GM12801 (cell line): ENCODE measurements around the gene FIBCD1.

ENCODE experiments used
- TF ChIP-seq, protein P1 (sequence below): IDR thresholded peaks from one replicate; pipeline ENCODE4 v1.5.1; 2011; ENCODE audit warnings: control low read depth; ENCODE audit not compliant: insufficient read length; ENCODE audit errors: extremely low read depth

Gene FIBCD1

GRCh38 chr9:130914417-130915095 is 24.5 kb downstream of the FIBCD1 start:
- TF ChIP-seq, protein P1, sequence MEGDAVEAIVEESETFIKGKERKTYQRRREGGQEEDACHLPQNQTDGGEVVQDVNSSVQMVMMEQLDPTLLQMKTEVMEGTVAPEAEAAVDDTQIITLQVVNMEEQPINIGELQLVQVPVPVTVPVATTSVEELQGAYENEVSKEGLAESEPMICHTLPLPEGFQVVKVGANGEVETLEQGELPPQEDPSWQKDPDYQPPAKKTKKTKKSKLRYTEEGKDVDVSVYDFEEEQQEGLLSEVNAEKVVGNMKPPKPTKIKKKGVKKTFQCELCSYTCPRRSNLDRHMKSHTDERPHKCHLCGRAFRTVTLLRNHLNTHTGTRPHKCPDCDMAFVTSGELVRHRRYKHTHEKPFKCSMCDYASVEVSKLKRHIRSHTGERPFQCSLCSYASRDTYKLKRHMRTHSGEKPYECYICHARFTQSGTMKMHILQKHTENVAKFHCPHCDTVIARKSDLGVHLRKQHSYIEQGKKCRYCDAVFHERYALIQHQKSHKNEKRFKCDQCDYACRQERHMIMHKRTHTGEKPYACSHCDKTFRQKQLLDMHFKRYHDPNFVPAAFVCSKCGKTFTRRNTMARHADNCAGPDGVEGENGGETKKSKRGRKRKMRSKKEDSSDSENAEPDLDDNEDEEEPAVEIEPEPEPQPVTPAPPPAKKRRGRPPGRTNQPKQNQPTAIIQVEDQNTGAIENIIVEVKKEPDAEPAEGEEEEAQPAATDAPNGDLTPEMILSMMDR, result no peak

DNA sequence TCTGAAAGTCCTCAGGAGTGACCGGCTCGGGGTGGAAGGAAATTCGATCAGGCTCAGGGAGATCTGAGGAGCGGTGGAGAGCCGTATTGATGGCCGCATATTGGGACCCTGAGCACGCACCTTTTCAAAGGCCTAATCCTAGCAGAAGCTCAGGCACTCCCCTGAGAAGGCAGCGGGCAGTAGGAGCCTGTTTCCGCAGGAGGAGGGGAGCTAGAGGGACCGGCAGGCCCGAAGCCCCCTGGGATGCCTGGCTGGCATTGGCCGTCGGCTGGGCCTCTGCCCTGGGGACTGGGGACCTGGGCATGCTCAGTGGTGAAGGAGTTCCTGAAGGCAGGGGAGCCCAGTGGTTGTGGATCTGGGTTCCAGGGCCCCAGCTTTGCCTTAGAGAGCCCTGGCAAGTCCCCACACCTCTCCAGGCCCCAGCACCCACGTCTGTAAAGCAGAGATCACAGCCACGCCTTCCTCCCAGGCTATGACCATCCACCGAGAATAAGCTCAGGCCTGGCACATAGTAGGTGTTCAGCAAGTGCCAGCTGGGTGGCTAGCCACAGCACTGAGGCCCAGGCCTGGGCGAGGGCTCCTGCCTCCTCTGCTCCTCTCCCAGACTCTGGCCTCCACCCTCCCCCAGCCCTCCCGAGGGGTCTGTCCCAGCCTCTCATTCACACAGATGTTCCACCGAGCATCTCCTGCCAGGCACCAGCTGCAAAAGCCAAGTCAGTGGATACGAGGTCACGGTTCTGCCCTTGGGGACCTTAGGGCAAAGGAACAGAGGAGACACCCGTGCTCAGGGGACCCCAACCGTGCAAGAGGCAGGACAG is 25.2 kb downstream of the FIBCD1 start:
- TF ChIP-seq, protein P1, result no peak

GRCh38 chr9:130912932-130913598 is 26.0 kb downstream of the FIBCD1 start:
- TF ChIP-seq, protein P1, result no peak

- TF ChIP-seq, protein P1, result no peak
These were observed 27.6 kb downstream of the FIBCD1 start for GRCh38 chr9:130911254-130912049.

DNA sequence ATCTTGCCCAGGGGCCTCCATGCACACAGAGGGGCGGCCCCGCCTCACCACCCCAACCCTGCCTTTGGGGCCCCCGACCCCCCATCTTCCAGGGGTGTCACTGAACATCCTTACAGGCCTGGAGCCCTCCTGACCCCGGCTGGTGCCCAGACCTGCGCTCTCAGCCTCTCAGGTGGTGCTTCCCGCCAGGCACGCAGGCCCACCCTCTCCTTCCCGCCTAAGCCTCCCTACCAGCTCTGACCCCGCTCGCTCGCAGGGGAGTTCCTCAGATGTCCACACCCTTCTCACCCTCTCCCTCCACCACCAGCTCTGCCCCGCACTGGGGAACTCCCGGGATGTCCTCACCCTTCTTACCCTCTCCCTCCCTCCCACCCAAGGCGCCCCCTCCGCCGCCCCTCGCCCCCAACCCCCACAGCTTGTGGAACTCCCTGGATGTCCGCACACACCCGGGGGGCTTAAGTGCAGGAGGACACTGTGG is 30.1 kb downstream of the FIBCD1 start:
- TF ChIP-seq, protein P1, result no peak

GRCh38 chr9:130908146-130908877 is 30.7 kb downstream of the FIBCD1 start:
- TF ChIP-seq, protein P1, result no peak
